WI38 (cell line): ENCODE results near the gene HIGD2A.
"Not testable (repeated sequence)": the region's sequence is repeated elsewhere in the genome, so short reads cannot be mapped to it uniquely, and the experiment has no call there.

Experiments
- H3K4me3 ChIP-seq: 2 replicates; pipeline ENCODE4 v1.5.1; 2011; ENCODE audit warnings: low read depth, mild to moderate bottlenecking, control low read depth, low read length
- CTCF ChIP-seq: IDR thresholded peaks from 2 replicates; pipeline ENCODE4 v1.5.1; 2012; ENCODE audit warnings: low read depth, mild to moderate bottlenecking, control low read depth, low read length

HIGD2A gene

GRCh38 chr5:176397736-176398420, 9.3 kb downstream of the HIGD2A start:
- no peak for TF ChIP-seq CTCF
- H3K4me3 ChIP-seq: no peak overlapping the region

DNA sequence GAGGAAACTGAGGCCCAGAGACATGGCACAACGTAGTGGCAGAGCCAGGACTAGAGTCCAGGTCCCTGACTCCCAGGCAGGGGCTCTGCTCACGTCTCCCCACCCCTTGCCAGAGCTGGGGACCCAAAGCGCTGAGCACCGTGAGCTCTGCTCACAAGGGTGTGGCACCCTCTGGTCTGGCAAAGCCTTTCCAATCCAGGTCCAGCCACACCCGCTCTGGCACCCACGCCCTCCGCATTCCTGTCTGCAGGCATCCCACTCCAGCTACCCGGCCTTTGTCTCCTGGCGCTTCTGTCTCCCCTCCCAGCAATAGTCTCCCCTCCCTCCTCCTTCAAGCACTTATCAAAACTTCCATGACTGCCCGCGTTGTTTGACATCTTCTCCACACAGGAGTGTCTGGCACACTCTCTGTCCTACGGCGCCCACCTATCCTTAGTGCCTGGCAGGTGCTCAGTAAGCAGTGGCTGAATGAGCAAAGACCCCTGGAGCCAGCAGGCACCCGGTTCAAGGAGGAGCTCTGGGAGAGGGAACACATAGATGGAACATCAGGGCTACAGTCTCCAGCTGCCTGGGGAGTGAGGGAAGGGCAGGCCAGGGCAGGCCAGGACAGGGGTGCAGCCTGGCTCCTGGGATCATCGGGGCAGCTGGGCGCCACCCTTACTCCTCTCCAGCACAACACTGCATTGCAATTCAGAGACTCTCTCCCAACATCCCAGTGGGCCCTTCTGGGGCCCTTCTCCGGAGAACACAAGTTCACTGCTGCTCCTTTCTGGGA, 12.0 kb downstream of the HIGD2A start:
- no peak overlapping the region for H3K4me3 ChIP-seq
- TF ChIP-seq CTCF: no peak

DNA sequence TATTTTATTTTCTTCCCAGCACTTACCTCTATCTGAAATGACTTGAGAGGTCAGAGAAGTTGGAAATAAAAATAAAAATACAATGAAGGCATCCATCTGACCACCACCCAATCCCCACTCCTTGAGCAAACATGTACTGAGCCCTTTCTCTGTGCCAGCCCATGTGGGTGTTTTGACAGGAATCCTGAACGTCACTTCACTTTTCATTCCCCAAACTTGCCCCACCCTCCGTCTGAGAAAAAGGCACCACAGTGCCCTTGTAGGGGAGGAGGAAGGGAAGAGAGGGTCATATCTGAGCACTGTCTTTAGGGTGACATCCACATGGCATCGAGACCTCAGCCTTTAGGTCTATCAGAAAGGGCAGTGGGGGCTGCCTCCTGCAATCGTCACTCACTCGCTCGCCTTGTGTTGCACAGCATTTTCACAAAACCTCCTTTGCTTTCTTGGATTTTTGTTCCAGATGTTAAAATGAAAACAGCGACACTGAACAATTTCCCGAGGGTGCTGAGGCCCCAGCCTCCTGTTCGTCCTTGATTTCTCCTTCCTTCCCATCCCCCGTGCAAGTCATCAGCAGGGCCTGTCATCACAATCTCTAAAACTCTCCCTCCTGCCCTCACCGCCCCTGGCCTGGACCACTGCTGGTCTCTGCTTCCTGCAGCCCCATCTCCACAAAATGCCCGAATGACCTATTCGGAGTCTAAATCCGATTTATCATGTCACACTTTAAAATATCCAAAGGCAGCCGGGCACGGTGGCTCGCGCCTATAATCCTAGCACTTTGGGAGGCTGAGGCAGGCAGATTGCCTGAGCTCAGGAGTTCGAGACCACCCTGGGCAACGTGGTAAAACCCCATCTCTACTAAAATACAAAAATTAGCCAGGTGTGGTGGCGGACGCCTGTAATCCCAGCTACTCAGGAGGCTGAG, 13.0 kb downstream of the HIGD2A start:
- no peak for TF ChIP-seq CTCF
- H3K4me3 ChIP-seq: no peak overlapping the region

DNA sequence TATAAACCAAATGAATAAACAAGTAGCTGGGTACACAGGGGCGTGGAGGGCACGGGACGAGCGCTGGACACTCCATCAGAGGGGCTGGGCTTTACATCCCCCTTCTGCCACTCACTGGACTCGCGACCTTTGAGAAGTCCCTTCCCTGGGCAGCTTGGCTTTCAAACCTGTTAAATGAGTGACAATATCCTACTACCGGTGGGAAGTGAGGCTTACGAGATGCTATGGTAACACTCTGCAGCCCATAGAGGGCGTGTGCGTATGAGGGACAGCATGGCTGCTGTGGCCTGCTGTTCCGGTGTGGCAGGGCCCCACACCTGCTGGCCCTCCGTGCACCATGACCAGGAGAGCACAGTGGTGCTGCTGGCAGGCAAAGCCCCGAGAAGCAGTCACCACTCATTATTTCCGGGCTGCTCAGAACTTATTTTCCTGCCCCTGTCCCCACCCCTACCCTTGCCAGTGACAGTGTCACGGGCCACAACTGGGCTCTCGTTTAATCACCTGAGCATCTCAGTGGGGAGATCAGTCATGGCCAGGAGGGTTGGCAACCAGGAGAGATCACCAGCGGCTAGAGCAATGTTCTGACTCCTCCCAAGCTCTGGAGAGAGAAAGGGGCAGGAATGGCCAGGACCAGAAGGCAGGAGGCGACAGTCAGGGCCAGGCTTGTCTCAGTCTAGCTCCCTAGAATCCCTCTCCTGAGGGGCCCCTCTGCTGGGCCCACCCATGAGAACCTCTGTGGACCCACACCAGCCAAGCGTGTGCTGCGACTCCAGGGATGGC, 17.3 kb downstream of the HIGD2A start:
- TF ChIP-seq CTCF: no peak
- H3K4me3 ChIP-seq: no peak overlapping the region

DNA sequence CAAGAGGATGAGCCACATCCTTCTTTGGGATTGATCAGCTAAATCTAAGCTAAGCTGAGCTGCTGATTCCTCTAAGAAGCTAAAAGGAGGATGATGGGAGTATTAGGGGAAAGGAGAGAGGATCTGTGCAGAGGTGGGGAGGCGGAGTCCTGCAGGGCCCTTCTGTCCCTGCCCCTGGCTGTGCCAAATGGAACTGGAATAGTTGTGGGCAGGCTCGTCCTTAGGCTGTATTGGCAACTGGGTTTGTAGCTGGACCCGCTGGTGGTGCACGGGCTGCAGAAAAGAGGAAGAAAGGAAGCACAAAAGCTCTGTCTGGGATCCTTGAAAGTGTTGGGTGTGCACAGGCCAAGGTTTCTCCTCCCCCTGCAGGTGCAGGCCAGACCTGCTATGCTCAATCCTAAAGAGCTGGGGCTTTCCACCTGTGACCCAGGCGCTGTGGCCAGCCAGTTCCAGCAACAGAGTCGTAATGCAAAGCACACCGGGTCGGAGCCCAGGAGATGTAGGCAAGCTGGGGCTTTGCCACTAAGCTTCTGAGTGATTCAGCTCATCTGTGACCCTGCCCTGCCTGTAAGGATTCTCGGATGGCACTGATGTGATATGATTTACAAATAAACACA, 18.0 kb downstream of the HIGD2A start:
- TF ChIP-seq CTCF: no peak
- H3K4me3 ChIP-seq: no peak overlapping the region

DNA sequence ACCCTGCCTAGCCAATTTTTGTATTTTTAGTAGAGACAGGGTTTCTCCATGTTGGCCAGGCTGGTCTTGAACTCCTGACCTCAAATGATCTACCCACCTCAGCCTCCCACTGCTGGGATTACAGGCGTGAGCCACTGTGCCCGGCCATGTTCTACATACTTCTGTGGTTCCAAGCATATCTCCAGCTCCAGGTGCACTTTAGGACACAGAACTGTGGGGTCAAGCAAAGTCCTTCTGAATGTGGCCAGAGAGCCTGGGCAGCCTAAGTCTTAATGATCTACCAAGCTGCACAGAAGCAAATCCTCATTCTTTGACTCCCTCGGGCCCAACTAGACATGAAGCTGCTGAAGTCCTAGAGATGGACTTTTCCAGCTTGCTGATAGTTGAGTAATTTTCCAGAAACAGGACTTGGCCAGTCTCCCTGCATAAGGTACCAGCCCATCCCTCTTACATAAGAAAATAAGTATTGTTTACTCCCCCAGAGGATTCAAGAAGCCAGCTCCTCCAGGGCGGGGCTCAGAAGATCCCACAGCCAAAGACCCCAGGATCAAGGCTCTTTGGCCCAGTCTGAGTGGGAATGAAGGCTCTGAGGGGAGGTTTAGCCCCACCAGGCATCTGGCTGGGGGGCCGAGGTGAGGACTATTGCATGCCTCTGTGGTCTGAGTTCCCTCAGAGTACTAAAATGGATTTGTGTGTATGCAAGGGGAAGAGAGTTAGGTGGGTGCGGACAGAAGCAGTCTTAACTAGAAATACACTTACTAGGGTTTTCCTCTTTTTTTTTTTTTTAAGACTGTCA, 19.1 kb downstream of the HIGD2A start:
- TF ChIP-seq CTCF: no peak
- H3K4me3 ChIP-seq: no peak overlapping the region

DNA sequence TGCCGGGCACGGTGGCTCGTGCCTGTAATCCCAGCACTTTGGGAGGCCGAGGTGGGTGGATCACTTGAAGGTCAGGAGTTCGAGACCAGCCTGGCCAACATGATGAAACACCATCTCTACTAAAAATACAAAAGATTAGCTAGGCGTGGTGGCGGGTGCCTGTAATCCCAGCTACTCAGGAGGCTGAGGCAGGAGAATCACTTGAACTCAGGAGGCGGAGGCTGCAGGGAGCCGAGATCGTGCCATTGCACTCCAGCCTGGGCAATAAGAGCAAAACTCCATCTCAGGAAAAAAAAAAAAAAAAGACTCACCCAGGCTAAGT, 19.7 kb downstream of the HIGD2A start:
- not testable (repeated sequence) for H3K4me3 ChIP-seq
